Testis (tissue), 2 donors: ENCODE measurements around the gene HOOK2.
"Not testable (repeated sequence)": the region's sequence is repeated elsewhere in the genome, so short reads cannot be mapped to it uniquely, and the experiment has no call there.

ENCODE experiments used
- CTCF ChIP-seq, 3 experiments: fragments of 450-650 bp in 2 of 3; fragments of 200-600 bp in 1 of 3; sonication (generic) in 1 of 3; IDR thresholded peaks; one replicate each; pipeline ENCODE4 v1.5.1; 2016 to 2019; ENCODE audit warnings: antibody characterized with exemption in 3 of 3, mild to moderate bottlenecking in 2 of 3, moderate library complexity in 1 of 3
- POLR2A ChIP-seq: fragments of 450-650 bp; IDR thresholded peaks from one replicate; pipeline ENCODE4 v1.6.1; 2017; ENCODE audit warnings: antibody characterized with exemption, mild to moderate bottlenecking, moderate library complexity

- TF ChIP-seq CTCF (IDR thresholded peaks at IDR 0.05); POLR2A: not testable (repeated sequence)
Observed at GRCh38 chr19:12713304-12713703, 62.0 kb downstream of the HOOK2 start.
